Lung (tissue), 16 donors: ENCODE data around the gene DISC1. TPM values are rescaled to one million over a fixed set of nuclear protein-coding genes. Genes with fewer than 3 reads are reported as not detected.

Experiments
- ATAC-seq: fragments of 200-7000 bp; cut with Tn5 transposase; one replicate; pipeline ENCODE4 v1.9.1; 2020; ENCODE audit warnings: moderate number of reproducible peaks; ENCODE audit not compliant: insufficient read depth, low FRiP score
- DNase-seq, 3 donors: peaks; one replicate each; pipeline ENCODE4 v3.0.0-alpha.2; 2013 to 2017
- H3K27ac ChIP-seq, 2 donors: one replicate each; pipeline ENCODE4 v1.5.1; 2013; ENCODE audit warnings: mild to moderate bottlenecking in 2 of 2, moderate library complexity in 2 of 2, control low read depth in 1 of 2, inconsistent platforms in 1 of 2, low read depth in 1 of 2, low read length in 1 of 2
- H3K27me3 ChIP-seq, 3 donors: one replicate each; pipeline ENCODE4 v1.5.1; 2013; ENCODE audit warnings: low read length in 2 of 3; ENCODE audit not compliant: control insufficient read depth in 3 of 3, insufficient read depth in 3 of 3
- H3K36me3 ChIP-seq, 4 donors: one replicate each; pipeline ENCODE4 v1.5.1; 2013; ENCODE audit warnings: low read length in 4 of 4, mild to moderate bottlenecking in 1 of 4, moderate library complexity in 1 of 4; ENCODE audit not compliant: control insufficient read depth in 4 of 4, insufficient read depth in 4 of 4
- H3K4me1 ChIP-seq, 5 donors: one replicate each; pipeline ENCODE4 v1.5.1; 2013; ENCODE audit warnings: low read length in 5 of 5, mild to moderate bottlenecking in 2 of 5, moderate library complexity in 1 of 5; ENCODE audit not compliant: control insufficient read depth in 5 of 5, insufficient read depth in 5 of 5
- H3K4me3 ChIP-seq: one replicate; pipeline ENCODE4 v1.5.1; 2013; ENCODE audit warnings: mild to moderate bottlenecking, control low read depth, moderate library complexity
- H3K9ac ChIP-seq, 2 donors: one replicate each; pipeline ENCODE4 v1.5.1; 2013; ENCODE audit warnings: low read length in 2 of 2, control low read depth in 1 of 2; ENCODE audit not compliant: insufficient read depth in 1 of 2
- H3K9me3 ChIP-seq, 4 donors: one replicate each; pipeline ENCODE4 v1.5.1; 2013; ENCODE audit warnings: low read length in 3 of 4, mild to moderate bottlenecking in 1 of 4, moderate library complexity in 1 of 4; ENCODE audit not compliant: control insufficient read depth in 4 of 4, insufficient read depth in 3 of 4
- WGBS, 2 donors: extraction: QIAGEN DNeasy Blood & Tissue Kit; methylation state at CpG; one replicate each; pipeline ENCODE4 v1.1.7; 2013; 5-methylcytosine and 5-hydroxymethylcytosine counted together
- long read RNA-seq, 5 donors: transcript quantifications; one replicate each; lab custom pipeline, GENCODE V29; 2026
- polyA plus RNA-seq, 2 donors: library from polyadenylated mRNA; stranded (reverse); fragments of 200-250 nt; gene quantifications; one replicate each; pipeline ENCODE4 v1.2.1, GENCODE V29; 2013
- total RNA-seq, 2 donors: library from RNA; depleted of rRNA in 1 of 2; stranded (reverse); fragments of >200 nt in 1 of 2; gene quantifications; one replicate each; pipeline ENCODE4 v1.2.1, GENCODE V29; 2014 to 2021
- TF ChIP-seq, protein P1 (sequence below): IDR thresholded peaks from 2 replicates; pipeline ENCODE4 v1.5.1; 2012; ENCODE audit warnings: mild to moderate bottlenecking; ENCODE audit errors: control extremely low read depth, extremely low read depth
- donor health status: control.
- donor health status: control.
- donor health status: Bipolar disorder and iron deficiency.
- donor health status: healthy.
- donor health status: DM: yes; HTN: yes; CAD: no.

DISC1 gene
- 10 to 100 TPM in 1 of 2 donors, 1 to 10 TPM in 1; 9.9 to 32.9 TPM for total RNA-seq
- 1 to 10 TPM in 1 of 2 donors, under 1 TPM in 1; 0.98 to 2.4 TPM for polyA plus RNA-seq
- long read RNA-seq, donor 1: 0 reads
- long read RNA-seq, donor 2: 0 reads
- long read RNA-seq, donor 3: 0 reads
- long read RNA-seq, donor 4: 0 reads
- long read RNA-seq, donor 5: 0 reads

DNA sequence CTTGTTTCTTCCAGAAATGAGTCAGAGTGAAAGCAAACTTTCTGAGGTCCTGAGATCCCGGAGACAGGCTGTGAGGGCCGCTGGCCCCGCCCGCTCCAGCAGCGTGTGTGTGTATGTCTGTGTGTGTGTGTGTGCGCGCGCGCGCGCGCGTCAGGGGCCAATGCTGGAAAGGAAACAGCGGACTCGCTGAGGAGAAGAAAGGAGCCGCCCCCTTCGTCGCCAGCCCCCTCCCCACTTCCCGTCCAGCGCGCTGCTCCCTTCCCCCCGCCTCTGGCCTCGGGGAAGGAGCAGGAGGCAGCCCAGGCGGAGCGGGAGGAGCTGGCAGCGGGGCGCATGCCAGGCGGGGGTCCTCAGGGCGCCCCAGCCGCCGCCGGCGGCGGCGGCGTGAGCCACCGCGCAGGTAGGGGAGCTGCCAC lies at the start of gene DISC1:
TSS of gene DISC1 (plus strand) at position 256 of the 416 bp plus-strand sequence. CDS start at position 334, 78 bp downstream.
- peak; percentile 86 for ATAC-seq
- Histone ChIP-seq H3K9ac (peak within 1 kb of the TSS; percentile 58 to 77), H3K4me1 (peaks cover 0 to 14% (median 9%) of the 10 kb centered on the region in 5 donors), H3K36me3 (peaks cover 0 to 3% (median 0%) of the 10 kb centered on the region in 4 donors), H3K9me3 (peaks cover 0 to 3% (median 0%) of the 10 kb centered on the region in 4 donors), H3K27ac (peak within 1 kb of the TSS; percentile 91 to 94), H3K27me3 (no peaks in the 10 kb centered on the region), H3K4me3 (peak within 1 kb of the TSS; percentile 92)
- 0% methylated on average over 29 to 38 of the region's 38 CpGs for WGBS, 2 donors
- TF ChIP-seq, protein P1, sequence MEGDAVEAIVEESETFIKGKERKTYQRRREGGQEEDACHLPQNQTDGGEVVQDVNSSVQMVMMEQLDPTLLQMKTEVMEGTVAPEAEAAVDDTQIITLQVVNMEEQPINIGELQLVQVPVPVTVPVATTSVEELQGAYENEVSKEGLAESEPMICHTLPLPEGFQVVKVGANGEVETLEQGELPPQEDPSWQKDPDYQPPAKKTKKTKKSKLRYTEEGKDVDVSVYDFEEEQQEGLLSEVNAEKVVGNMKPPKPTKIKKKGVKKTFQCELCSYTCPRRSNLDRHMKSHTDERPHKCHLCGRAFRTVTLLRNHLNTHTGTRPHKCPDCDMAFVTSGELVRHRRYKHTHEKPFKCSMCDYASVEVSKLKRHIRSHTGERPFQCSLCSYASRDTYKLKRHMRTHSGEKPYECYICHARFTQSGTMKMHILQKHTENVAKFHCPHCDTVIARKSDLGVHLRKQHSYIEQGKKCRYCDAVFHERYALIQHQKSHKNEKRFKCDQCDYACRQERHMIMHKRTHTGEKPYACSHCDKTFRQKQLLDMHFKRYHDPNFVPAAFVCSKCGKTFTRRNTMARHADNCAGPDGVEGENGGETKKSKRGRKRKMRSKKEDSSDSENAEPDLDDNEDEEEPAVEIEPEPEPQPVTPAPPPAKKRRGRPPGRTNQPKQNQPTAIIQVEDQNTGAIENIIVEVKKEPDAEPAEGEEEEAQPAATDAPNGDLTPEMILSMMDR: no peak
- peak; percentile 96 to 98 (median 97) for DNase-seq

DNA sequence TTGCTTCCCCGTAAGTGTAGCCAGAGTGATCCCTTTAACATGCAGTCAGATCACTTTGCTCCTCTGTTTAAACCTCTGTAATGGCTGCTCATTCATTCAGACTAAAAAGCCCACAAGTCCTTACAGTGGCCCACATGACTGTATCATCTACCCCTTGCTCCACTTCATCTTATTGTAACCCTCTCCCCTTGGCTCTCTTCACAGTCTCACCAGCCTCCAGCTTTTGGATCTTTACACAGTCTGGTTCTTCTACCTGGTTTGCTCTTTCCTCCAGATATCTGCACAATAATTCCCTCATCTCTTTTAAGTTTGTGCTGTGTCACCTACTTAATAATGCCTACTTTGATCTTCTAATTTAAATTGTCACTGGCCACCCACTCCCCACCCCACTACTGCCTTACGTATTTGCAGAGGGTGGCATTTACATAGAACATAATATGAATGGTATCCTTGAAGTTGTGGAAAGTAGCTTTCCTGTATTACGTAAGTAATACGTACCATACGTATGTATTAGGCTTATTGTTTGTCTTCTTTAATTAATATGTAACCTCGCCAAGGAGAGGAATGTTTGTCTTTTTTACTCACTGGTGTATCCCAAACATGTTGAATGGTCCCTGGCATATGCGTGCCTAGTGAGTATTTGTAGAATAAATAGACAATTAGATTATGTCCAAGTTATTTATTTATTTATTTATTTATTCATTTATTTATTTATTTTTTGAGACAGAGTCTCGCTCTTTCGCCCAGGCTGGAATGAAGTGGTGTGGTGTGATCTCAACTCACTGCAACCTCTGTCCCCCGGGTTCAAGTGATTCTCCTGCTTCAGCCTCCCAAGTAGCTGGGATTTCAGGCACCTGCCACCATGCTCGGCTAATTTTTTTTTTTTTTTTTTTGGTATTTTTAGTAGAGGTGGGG lies 49.5 kb upstream of the DISC1 start:
- Histone ChIP-seq H3K4me3 (no peak overlapping the region), H3K9ac (no peak overlapping the region), H3K4me1 (peaks cover 0 to 4% (median 0%) of the 10 kb centered on the region in 5 donors), H3K9me3 (no peaks in the 10 kb centered on the region), H3K27ac (no peak overlapping the region), H3K27me3 (no peaks in the 10 kb centered on the region), H3K36me3 (no peaks in the 10 kb centered on the region)
- no peak for DNase-seq
- 72 to 77% methylated on average over 10 to 11 of the region's 11 CpGs for WGBS, 2 donors
- ATAC-seq: no peak
- TF ChIP-seq, protein P1: no peak

DNA sequence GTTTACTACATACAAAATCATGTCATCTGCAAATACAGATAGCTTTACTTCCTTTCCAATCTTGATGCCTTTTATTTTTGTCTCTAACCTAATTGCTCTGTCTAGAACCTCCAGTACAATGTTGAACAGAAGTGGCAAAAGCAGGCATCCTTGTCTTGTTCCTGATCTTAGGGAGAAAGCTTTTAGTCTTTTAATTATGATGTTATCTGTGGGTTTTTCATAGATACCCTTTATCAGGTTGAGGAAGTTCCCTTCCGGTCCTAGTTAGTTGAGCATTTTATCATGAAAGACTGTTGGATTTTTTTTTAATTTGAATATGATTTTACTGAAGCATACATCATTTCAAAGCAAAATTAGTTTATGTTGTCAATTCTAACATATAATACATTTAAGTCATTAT lies 45.7 kb upstream of the DISC1 start:
- DNase-seq: no peak
- no peak for ATAC-seq
- no peaks in the 10 kb centered on the region for H3K36me3 ChIP-seq
- no peaks in the 10 kb centered on the region for H3K27me3 ChIP-seq
- no peak overlapping the region for H3K4me3 ChIP-seq
- no peak overlapping the region for H3K27ac ChIP-seq
- no peaks in the 10 kb centered on the region for H3K9me3 ChIP-seq
- TF ChIP-seq, protein P1: no peak
- 54 to 72% methylated on average over 1 of the region's 1 CpG for WGBS, 2 donors
- peaks cover 0 to 10% (median 4%) of the 10 kb centered on the region in 5 donors for H3K4me1 ChIP-seq
- no peak overlapping the region for H3K9ac ChIP-seq
